VCaP (cell line): ENCODE data around the gene MAN2B2.

Experiments
- H3K27ac ChIP-seq: fragments of 450-650 bp; 2 replicates; pipeline ENCODE4 v1.5.1; 2017
- CTCF ChIP-seq: fragments of 450-650 bp; conservative IDR thresholded peaks from 2 replicates; pipeline ENCODE4 v1.5.1; 2017; ENCODE audit warnings: mild to moderate bottlenecking, moderate library complexity

Gene MAN2B2

GRCh38 chr4:6538111-6538510 is 36.9 kb upstream of the MAN2B2 start:
- no peak for TF ChIP-seq CTCF
- H3K27ac ChIP-seq, result no peak overlapping the region

GRCh38 chr4:6538575-6538974 is 36.4 kb upstream of the MAN2B2 start:
- H3K27ac ChIP-seq, result no peak overlapping the region
- no peak for TF ChIP-seq CTCF

GRCh38 chr4:6539009-6539764 is 35.8 kb upstream of the MAN2B2 start:
- no peak overlapping the region for H3K27ac ChIP-seq
- no peak for TF ChIP-seq CTCF

- TF ChIP-seq CTCF, result no peak
- H3K27ac ChIP-seq, result no peak overlapping the region
These were observed 34.1 kb upstream of the MAN2B2 start for GRCh38 chr4:6540879-6541278.

- H3K27ac ChIP-seq, result no peak overlapping the region
- no peak for TF ChIP-seq CTCF
These were observed 33.2 kb upstream of the MAN2B2 start for GRCh38 chr4:6541789-6542188.

- no peak for TF ChIP-seq CTCF
- H3K27ac ChIP-seq, result no peak overlapping the region
These were observed 32.0 kb upstream of the MAN2B2 start for GRCh38 chr4:6542951-6543350.

GRCh38 chr4:6546091-6546490 is 28.9 kb upstream of the MAN2B2 start:
- H3K27ac ChIP-seq, result no peak overlapping the region
- TF ChIP-seq CTCF, result no peak
